ENCODE data around the gene CHST6.
"Not testable (repeated sequence)": the region's sequence is repeated elsewhere in the genome, so short reads cannot be mapped to it uniquely, and the experiment has no call there.

Gene CHST6

GRCh38 chr16:75502916-75503605, 7.8 kb upstream of the CHST6 start:
- no peak for DNase-seq (ENCODE audit: low spot score)

- DNase-seq (ENCODE audit: low spot score) = not testable (repeated sequence)
These were observed 6.6 kb upstream of the CHST6 start for GRCh38 chr16:75501820-75502219.

GRCh38 chr16:75501359-75501758, 6.1 kb upstream of the CHST6 start:
- DNase-seq (ENCODE audit: low spot score) = no peak

- DNase-seq (ENCODE audit: low spot score) = not testable (repeated sequence)
These were observed 3.5 kb upstream of the CHST6 start for GRCh38 chr16:75498605-75499322.

- no peak for DNase-seq (ENCODE audit: low spot score)
These were observed 2.3 kb upstream of the CHST6 start for GRCh38 chr16:75497558-75497957.

- DNase-seq (ENCODE audit: low spot score) = no peak
These were observed 573 bp downstream of the CHST6 start for GRCh38 chr16:75494661-75495075.

GRCh38 chr16:75494184-75494583, 1.1 kb downstream of the CHST6 start:
- DNase-seq (ENCODE audit: low spot score) = no peak

- no peak for DNase-seq (ENCODE audit: low spot score)
These were observed 3.4 kb downstream of the CHST6 start for GRCh38 chr16:75491876-75492275.

- no peak for DNase-seq (ENCODE audit: low spot score)
These were observed 6.9 kb downstream of the CHST6 start for GRCh38 chr16:75488322-75488721.

GRCh38 chr16:75486676-75487313, 8.4 kb downstream of the CHST6 start:
- DNase-seq (ENCODE audit: low spot score) = no peak

- no peak for DNase-seq (ENCODE audit: low spot score)
These were observed 9.1 kb downstream of the CHST6 start for GRCh38 chr16:75486014-75486675.

- DNase-seq (ENCODE audit: low spot score) = no peak
These were observed 9.8 kb downstream of the CHST6 start for GRCh38 chr16:75485230-75486013.

- DNase-seq (ENCODE audit: low spot score) = no peak
These were observed 12.0 kb downstream of the CHST6 start for GRCh38 chr16:75483222-75483621.

- no peak for DNase-seq (ENCODE audit: low spot score)
These were observed 12.6 kb downstream of the CHST6 start for GRCh38 chr16:75482434-75483205.

- no peak for DNase-seq (ENCODE audit: low spot score)
These were observed 13.8 kb downstream of the CHST6 start for GRCh38 chr16:75481475-75481874.

- DNase-seq (ENCODE audit: low spot score) = no peak
These were observed 15.7 kb downstream of the CHST6 start for GRCh38 chr16:75479421-75479990.

GRCh38 chr16:75478480-75479345, 16.5 kb downstream of the CHST6 start:
- no peak for DNase-seq (ENCODE audit: low spot score)

- no peak for DNase-seq (ENCODE audit: low spot score)
These were observed 17.4 kb downstream of the CHST6 start for GRCh38 chr16:75477680-75478473.

- no peak for DNase-seq (ENCODE audit: low spot score)
These were observed 18.4 kb downstream of the CHST6 start for GRCh38 chr16:75476817-75477216.

Measured in left forelimb (tissue), 1 donor.